DMS53 treated with DMSO at 0.1 percent for 48 hours (cell line): ENCODE results near the gene NT5C1B.

Experiments
- DNase-seq: peaks from one replicate; lab custom pipeline; 2025; ENCODE audit not compliant: unreplicated experiment; lab: John Stamatoyannopoulos, UW

The NT5C1B gene

GRCh38 chr2:18552351-18553077, 36.9 kb downstream of the NT5C1B start:
- DNase-seq = no peak

- no peak for DNase-seq
Measured at GRCh38 chr2:18551623-18552022, 37.7 kb downstream of the NT5C1B start.

GRCh38 chr2:18551169-18551568, 38.2 kb downstream of the NT5C1B start:
- peak; percentile 57 for DNase-seq

GRCh38 chr2:18550433-18550832, 38.9 kb downstream of the NT5C1B start:
- no peak for DNase-seq

- no peak for DNase-seq
Measured at GRCh38 chr2:18549083-18549482, 40.3 kb downstream of the NT5C1B start.

GRCh38 chr2:18548621-18549020, 40.7 kb downstream of the NT5C1B start:
- DNase-seq = no peak

GRCh38 chr2:18546567-18546966, 42.8 kb downstream of the NT5C1B start:
- peak; percentile 93 for DNase-seq

- DNase-seq = no peak
Measured at GRCh38 chr2:18545384-18545783, 44.0 kb downstream of the NT5C1B start.

GRCh38 chr2:18544171-18544570, 45.2 kb downstream of the NT5C1B start:
- DNase-seq = no peak

GRCh38 chr2:18540872-18541271, 48.5 kb downstream of the NT5C1B start:
- DNase-seq = no peak

GRCh38 chr2:18536697-18537096, 52.7 kb downstream of the NT5C1B start:
- no peak for DNase-seq

- DNase-seq = no peak
Measured at GRCh38 chr2:18536100-18536499, 53.3 kb downstream of the NT5C1B start.

GRCh38 chr2:18531194-18531593, 58.2 kb downstream of the NT5C1B start:
- no peak for DNase-seq

- no peak for DNase-seq
Measured at GRCh38 chr2:18527822-18528221, 61.5 kb downstream of the NT5C1B start.

- DNase-seq = no peak
Measured at GRCh38 chr2:18527326-18527725, 62.0 kb downstream of the NT5C1B start.

GRCh38 chr2:18526429-18526828, 62.9 kb downstream of the NT5C1B start:
- no peak for DNase-seq

GRCh38 chr2:18525852-18526251, 63.5 kb downstream of the NT5C1B start:
- no peak for DNase-seq

- no peak for DNase-seq
Measured at GRCh38 chr2:18525236-18525635, 64.1 kb downstream of the NT5C1B start.

GRCh38 chr2:18522484-18523146, 66.8 kb downstream of the NT5C1B start:
- DNase-seq = no peak

GRCh38 chr2:18520451-18521425, 68.6 kb downstream of the NT5C1B start:
- peak; percentile 53 for DNase-seq

GRCh38 chr2:18519914-18520450, 69.4 kb downstream of the NT5C1B start:
- DNase-seq = no peak
